Measurements from ENCODE around the gene PLOD1. TPM values are rescaled to one million over a fixed set of nuclear protein-coding genes. Genes with fewer than 3 reads are reported as not detected.

Gene PLOD1
- total and polyA plus RNA-seq, 4 donors: 48.0 to 82.9 (median 63.9) TPM

GRCh38 chr1:11963622-11964021, 29.1 kb downstream of the PLOD1 start:
- Histone ChIP-seq H3K9ac (ENCODE audit: low read depth in 1 of 2, low read length in 2 of 2) (no peak overlapping the region), H3K4me1 (ENCODE audit: control insufficient read depth in 4 of 4, insufficient read depth in 4 of 4, low read length in 3 of 4) (peaks cover 0 to 7% (median 4%) of the 10 kb centered on the region in 4 donors), H3K27me3 (ENCODE audit: control insufficient read depth in 4 of 4, insufficient read depth in 4 of 4, low read length in 3 of 4) (no peaks in the 10 kb centered on the region), H3K36me3 (ENCODE audit: control insufficient read depth in 4 of 4, insufficient read depth in 3 of 4, low read depth in 1 of 4, low read length in 3 of 4) (peaks cover 10 to 35% (median 25%) of the 10 kb centered on the region in 4 donors), H3K4me3 (ENCODE audit: low read depth in 1 of 3, low read length in 3 of 3) (no peak overlapping the region), H3K9me3 (ENCODE audit: control insufficient read depth in 4 of 4, low read length in 3 of 4) (no peaks in the 10 kb centered on the region), H3K27ac (ENCODE audit: low read depth in 1 of 2, low read length in 2 of 2) (no peak overlapping the region)
- 88% methylated on average over 3 of the region's 3 CpGs for WGBS
- DNase-seq (ENCODE audit: low spot score): no peak
- TF ChIP-seq ATF3 (IDR thresholded peaks at IDR 0.05): no peak
- no peak for TF ChIP-seq RAD21 (IDR thresholded peaks at IDR 0.05)
- TF ChIP-seq FOXA2 (IDR thresholded peaks at IDR 0.05): no peak
- TF ChIP-seq FOXA1 (IDR thresholded peaks at IDR 0.05): no peak
- no peak for TF ChIP-seq JUND (IDR thresholded peaks at IDR 0.05)
- TF ChIP-seq REST (IDR thresholded peaks at IDR 0.05): no peak
- TF ChIP-seq ZBTB33 (IDR thresholded peaks at IDR 0.05): no peak
- TF ChIP-seq YY1 (IDR thresholded peaks at IDR 0.05): no peak
- no peak for TF ChIP-seq HNF4G (IDR thresholded peaks at IDR 0.05)
- no peak for TF ChIP-seq HNF4A (conservative IDR thresholded peaks at IDR 0.05)
- no peak for TF ChIP-seq CTCF (IDR thresholded peaks at IDR 0.05; ENCODE audit: low read depth, low read length, missing input control)
- no peak for TF ChIP-seq RXRA (IDR thresholded peaks at IDR 0.05)
- no peak for TF ChIP-seq TAF1 (conservative IDR thresholded peaks at IDR 0.05)
- no peak for TF ChIP-seq SP1 (IDR thresholded peaks at IDR 0.05)
- TF ChIP-seq MAX (IDR thresholded peaks at IDR 0.05): no peak
- TF ChIP-seq GABPA (IDR thresholded peaks at IDR 0.05 in 1 of 2, conservative IDR thresholded peaks at IDR 0.05 in 1 of 2): no peak
- no peak for TF ChIP-seq NR2F2 (IDR thresholded peaks at IDR 0.05)
- TF ChIP-seq EGR1 (IDR thresholded peaks at IDR 0.05; ENCODE audit: low read depth in 2 of 2): no peak
